ENCODE data around the gene CDADC1.
A peak's percentile ranks its signal among the peaks of the same experiment; 100 is the strongest.

Gene CDADC1

DNA sequence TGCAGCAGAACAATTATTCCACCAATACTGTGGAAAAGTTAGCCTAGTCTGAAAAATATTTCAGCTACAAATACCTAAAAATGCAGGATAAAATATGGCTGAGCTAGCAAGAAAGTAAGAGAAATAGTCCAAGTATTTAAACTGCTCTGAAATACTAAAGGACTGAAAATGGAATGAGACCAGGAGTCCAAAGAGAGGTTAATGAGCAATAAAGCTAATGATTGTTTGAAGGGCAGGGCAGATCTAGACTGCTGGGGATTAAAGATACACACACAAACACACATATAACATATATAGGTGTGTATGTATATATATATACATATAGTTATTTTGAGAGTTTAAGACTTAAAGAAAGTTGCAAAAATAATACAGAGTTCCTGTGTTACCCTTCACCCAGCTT is 2.6 kb upstream of the CDADC1 start:
- Histone ChIP-seq H3K27me3 (ENCODE audit: control insufficient read depth, insufficient read depth, low read length) (no peaks in the 10 kb centered on the region), H3K9ac (ENCODE audit: low read depth, low read length) (no peak overlapping the region), H3K4me1 (ENCODE audit: control insufficient read depth, insufficient read depth, low read length) (no peaks in the 10 kb centered on the region), H3K9me3 (ENCODE audit: control insufficient read depth, insufficient read depth, low read length) (no peaks in the 10 kb centered on the region), H3K4me3 (ENCODE audit: low read depth, low read length) (no peak overlapping the region), H3K36me3 (ENCODE audit: control insufficient read depth, insufficient read depth, low read length) (no peaks in the 10 kb centered on the region)

DNA sequence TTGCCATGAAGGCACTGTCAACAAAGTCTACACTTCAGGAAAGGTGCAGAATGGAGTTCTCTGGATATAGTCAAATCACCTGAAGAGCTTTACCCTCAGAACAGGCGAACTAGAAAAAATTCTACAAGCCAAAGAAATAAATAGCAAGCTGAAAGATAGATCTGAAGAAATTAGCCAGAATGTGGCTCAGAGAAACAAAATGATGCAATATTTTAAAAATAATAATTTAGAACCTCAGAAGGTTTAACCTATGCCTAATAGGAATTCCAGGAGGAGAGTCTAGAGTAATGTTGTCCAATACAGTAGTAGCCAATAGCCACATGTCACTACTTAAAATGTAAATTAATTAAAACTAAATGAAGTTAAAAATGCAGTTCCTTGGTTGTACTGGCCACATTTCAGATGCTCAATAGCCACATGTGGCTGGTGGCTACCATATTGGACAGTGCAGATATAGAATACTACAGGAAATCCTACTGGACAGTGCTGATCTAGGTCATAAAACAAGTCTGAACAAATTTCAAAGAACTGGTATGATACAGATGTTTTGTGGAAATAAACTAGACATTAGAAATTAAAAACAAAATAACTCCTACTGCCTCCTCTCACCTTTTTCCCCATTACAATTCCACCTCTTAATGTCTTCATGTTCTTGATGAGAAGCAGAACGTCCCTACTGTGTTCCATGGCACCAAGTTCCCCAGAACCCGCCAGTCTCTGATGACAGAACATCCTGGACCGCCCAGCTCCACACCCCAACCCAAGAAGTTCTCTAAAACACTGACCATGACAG is 679 bp upstream of the CDADC1 start:
- peak overlapping the region; percentile 70 for H3K9ac ChIP-seq (ENCODE audit: low read depth, low read length)

DNA sequence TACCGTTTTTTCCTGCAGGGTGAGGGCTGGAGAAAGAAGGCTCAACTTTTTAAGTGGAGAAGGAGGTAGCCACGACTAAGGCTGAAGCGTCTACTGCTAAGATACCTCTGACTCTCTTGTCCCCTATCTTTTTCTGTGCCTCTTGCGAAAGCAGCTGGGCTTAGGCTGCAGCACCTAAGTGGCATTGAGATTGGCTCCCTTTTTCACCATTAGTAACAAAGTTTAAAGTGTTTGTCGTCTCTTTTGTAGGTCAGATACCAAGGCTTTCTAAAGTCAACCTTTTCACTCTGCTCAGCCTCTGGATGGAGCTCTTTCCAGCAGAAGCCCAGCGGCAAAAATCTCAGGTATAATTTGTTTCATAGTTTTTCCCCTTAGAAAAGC is 887 bp downstream of the CDADC1 start:
- Histone ChIP-seq H3K36me3 (ENCODE audit: control insufficient read depth, insufficient read depth, low read length) (no peaks in the 10 kb centered on the region), H3K9me3 (ENCODE audit: control insufficient read depth, insufficient read depth, low read length) (no peaks in the 10 kb centered on the region), H3K4me3 (ENCODE audit: low read depth, low read length) (peak overlapping the region; percentile 99), H3K27me3 (ENCODE audit: control insufficient read depth, insufficient read depth, low read length) (no peaks in the 10 kb centered on the region), H3K4me1 (ENCODE audit: control insufficient read depth, insufficient read depth, low read length) (no peaks in the 10 kb centered on the region), H3K9ac (ENCODE audit: low read depth, low read length) (no peak overlapping the region)

More for the DNA sequence above, 679 bp upstream of the CDADC1 start:
- Histone ChIP-seq H3K4me3 (ENCODE audit: low read depth, low read length) (peak overlapping the region; percentile 99), H3K9me3 (ENCODE audit: control insufficient read depth, insufficient read depth, low read length) (no peaks in the 10 kb centered on the region), H3K27me3 (ENCODE audit: control insufficient read depth, insufficient read depth, low read length) (no peaks in the 10 kb centered on the region), H3K36me3 (ENCODE audit: control insufficient read depth, insufficient read depth, low read length) (no peaks in the 10 kb centered on the region), H3K4me1 (ENCODE audit: control insufficient read depth, insufficient read depth, low read length) (no peaks in the 10 kb centered on the region)

DNA sequence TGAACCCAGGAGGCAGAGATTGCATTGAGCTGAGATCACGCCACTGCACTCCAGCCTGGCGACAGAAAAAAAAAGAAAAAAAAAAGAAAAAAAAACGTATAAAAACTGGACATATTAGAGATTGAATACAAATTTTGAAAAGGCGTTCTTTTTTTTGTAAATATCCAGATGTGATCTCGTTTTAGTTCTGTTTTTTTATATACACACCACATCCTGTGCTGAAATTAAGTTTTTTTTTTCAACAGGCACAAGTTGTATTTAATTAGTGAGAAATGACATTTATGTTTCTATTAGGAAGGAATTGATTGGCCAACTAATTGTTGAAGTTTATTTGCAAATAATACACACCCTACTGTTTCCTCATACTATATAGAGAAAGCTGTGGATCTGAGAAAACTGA is 3.6 kb downstream of the CDADC1 start:
- no peak overlapping the region for H3K9ac ChIP-seq (ENCODE audit: low read depth, low read length)
- H3K4me1 ChIP-seq (ENCODE audit: control insufficient read depth, insufficient read depth, low read length): no peaks in the 10 kb centered on the region
- no peak overlapping the region for H3K4me3 ChIP-seq (ENCODE audit: low read depth, low read length)
- no peaks in the 10 kb centered on the region for H3K9me3 ChIP-seq (ENCODE audit: control insufficient read depth, insufficient read depth, low read length)
- peaks cover 3% of the 10 kb centered on the region for H3K36me3 ChIP-seq (ENCODE audit: control insufficient read depth, insufficient read depth, low read length)
- H3K27me3 ChIP-seq (ENCODE audit: control insufficient read depth, insufficient read depth, low read length): no peaks in the 10 kb centered on the region

DNA sequence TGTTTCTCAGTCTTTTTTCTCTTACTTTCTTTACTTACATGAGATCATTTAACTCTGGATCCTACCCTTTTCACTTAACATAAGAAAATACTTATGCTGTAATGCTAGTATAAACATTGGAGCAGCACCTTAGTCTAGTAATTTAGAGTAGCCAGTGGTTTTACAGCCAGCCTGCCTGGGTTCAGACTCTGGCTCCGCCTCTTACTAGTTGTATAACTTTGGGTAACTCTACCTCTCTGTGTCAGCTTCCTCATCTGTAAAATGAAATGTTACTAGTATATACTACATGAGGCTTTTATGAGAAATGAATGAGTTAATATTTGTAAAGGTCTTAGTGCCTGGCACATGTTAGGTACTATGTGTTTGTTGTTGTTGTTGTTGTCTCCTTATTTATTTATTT is 5.6 kb downstream of the CDADC1 start:
- Histone ChIP-seq H3K9me3 (ENCODE audit: control insufficient read depth, insufficient read depth, low read length) (no peaks in the 10 kb centered on the region), H3K36me3 (ENCODE audit: control insufficient read depth, insufficient read depth, low read length) (peaks cover 3% of the 10 kb centered on the region), H3K9ac (ENCODE audit: low read depth, low read length) (no peak overlapping the region), H3K4me1 (ENCODE audit: control insufficient read depth, insufficient read depth, low read length) (no peaks in the 10 kb centered on the region), H3K4me3 (ENCODE audit: low read depth, low read length) (no peak overlapping the region), H3K27me3 (ENCODE audit: control insufficient read depth, insufficient read depth, low read length) (no peaks in the 10 kb centered on the region)

DNA sequence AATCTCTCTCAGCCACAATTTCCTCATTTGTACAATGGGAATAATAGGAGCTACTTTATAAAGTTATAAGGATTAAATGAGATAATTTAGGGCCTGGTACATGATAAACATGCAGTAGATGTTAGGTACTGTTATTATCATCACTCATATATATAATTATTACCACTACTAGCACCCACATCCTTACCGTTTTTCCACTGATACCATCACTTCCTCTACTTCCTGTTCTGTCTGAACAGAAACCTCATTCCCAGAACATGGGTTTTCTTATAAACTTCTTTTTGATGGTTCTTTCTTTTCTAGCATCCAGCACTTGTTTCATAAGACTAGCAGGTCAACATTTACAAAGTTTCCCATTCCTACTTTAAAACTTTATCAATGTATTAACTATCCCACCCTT is 6.3 kb downstream of the CDADC1 start:
- Histone ChIP-seq H3K9ac (ENCODE audit: low read depth, low read length) (no peak overlapping the region), H3K27me3 (ENCODE audit: control insufficient read depth, insufficient read depth, low read length) (no peaks in the 10 kb centered on the region), H3K9me3 (ENCODE audit: control insufficient read depth, insufficient read depth, low read length) (no peaks in the 10 kb centered on the region), H3K4me3 (ENCODE audit: low read depth, low read length) (no peak overlapping the region), H3K4me1 (ENCODE audit: control insufficient read depth, insufficient read depth, low read length) (no peaks in the 10 kb centered on the region), H3K36me3 (ENCODE audit: control insufficient read depth, insufficient read depth, low read length) (peaks cover 3% of the 10 kb centered on the region)

DNA sequence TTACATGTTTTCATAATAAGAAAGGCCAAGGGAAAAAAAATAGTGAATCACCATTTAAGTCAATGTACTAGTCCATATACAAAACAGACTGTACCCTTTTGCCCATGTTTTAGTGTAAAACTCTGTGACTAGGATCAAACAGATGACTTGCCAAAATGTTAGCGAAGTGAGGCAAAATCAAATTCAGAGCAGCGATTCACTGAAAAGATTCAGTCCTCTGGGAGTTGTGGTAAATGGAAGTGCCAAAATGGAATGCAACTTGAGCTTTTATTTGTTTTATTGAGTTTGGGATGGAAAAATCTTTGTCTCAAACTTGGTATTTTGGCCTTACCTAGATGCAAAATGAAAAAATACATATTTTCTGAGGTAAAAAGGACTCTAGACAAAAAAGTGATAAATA is 9.1 kb downstream of the CDADC1 start:
- peaks cover 3% of the 10 kb centered on the region for H3K36me3 ChIP-seq (ENCODE audit: control insufficient read depth, insufficient read depth, low read length)
- H3K9ac ChIP-seq (ENCODE audit: low read depth, low read length): no peak overlapping the region
- H3K4me1 ChIP-seq (ENCODE audit: control insufficient read depth, insufficient read depth, low read length): no peaks in the 10 kb centered on the region
- no peak overlapping the region for H3K4me3 ChIP-seq (ENCODE audit: low read depth, low read length)
- H3K27me3 ChIP-seq (ENCODE audit: control insufficient read depth, insufficient read depth, low read length): no peaks in the 10 kb centered on the region
- H3K9me3 ChIP-seq (ENCODE audit: control insufficient read depth, insufficient read depth, low read length): no peaks in the 10 kb centered on the region

DNA sequence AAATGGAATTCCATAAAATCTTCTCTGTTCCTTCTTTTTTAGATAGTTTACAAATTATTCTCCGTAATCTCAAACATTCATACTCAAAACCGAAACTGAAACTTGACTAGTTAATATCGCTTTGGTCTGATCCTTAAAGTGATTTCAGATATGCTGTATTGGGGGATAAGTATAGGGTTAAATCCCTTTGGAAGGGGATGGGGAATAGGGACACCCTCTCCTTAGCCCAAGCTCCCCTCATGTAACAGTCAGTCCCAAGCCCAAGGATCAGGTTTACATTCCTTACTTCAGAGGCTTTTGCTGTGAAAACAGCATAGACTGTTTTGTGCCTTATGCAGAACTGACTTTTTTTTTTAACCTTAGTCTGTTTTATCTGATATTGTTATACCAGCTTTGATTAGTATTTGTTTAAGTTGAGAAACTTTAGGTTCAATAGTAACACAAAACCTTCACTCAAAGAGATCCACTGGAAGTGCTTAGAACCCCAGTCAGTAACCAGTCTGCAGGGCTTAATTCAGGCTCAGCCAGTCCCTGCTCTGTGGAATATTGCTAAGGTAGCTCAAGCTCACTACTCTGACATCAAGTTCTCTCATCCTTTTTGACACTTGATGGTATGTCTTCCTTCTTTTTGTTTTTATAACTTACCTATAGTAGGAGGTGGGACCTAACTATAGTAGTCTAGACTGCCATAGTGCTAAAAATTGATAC is 10.5 kb downstream of the CDADC1 start:
- Histone ChIP-seq H3K36me3 (ENCODE audit: control insufficient read depth, insufficient read depth, low read length) (peaks cover 3% of the 10 kb centered on the region), H3K9ac (ENCODE audit: low read depth, low read length) (no peak overlapping the region), H3K4me3 (ENCODE audit: low read depth, low read length) (no peak overlapping the region), H3K4me1 (ENCODE audit: control insufficient read depth, insufficient read depth, low read length) (peaks cover 2% of the 10 kb centered on the region), H3K9me3 (ENCODE audit: control insufficient read depth, insufficient read depth, low read length) (no peaks in the 10 kb centered on the region), H3K27me3 (ENCODE audit: control insufficient read depth, insufficient read depth, low read length) (no peaks in the 10 kb centered on the region)

DNA sequence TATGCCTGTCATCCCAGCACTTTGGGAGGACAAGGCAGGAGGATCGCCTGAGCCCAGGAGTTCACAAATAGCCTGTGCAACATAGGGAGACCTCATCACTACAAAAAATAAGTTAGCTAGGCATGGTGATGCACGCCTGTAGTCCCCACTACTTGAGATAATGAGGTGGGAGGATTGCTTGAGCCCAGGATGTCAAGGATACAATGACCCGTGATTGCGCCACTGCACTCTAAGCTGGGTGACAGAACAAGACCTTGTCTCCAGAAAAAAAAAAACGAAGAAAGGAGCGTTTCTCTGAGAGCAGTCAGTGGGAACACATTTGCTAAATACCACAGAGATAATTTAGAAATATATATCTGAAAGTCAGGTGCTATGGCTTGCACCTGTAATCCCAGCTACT is 11.9 kb downstream of the CDADC1 start:
- H3K4me3 ChIP-seq (ENCODE audit: low read depth, low read length): no peak overlapping the region
- H3K36me3 ChIP-seq (ENCODE audit: control insufficient read depth, insufficient read depth, low read length): peaks cover 3% of the 10 kb centered on the region

DNA sequence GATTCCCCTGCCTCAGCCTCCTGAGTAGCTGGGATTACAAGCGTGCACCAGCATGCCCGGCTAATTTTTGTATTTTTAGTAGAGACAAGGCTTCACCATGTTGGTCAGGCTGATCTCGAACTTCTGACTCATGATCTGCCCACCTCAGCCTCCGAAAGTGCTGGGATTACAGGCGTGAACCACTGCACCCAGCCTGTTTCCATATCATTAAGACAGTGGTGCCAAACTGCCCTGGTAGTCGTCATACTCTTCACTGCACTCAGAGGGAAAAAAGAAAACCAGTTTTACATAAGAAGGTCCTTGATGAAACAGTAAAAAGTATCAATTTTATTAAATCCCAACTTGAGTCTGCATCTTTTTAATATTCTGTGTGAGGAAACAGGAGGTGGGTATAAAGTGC is 14.9 kb downstream of the CDADC1 start:
- Histone ChIP-seq H3K36me3 (ENCODE audit: control insufficient read depth, insufficient read depth, low read length) (no peaks in the 10 kb centered on the region), H3K4me1 (ENCODE audit: control insufficient read depth, insufficient read depth, low read length) (peaks cover 5% of the 10 kb centered on the region), H3K9ac (ENCODE audit: low read depth, low read length) (no peak overlapping the region), H3K4me3 (ENCODE audit: low read depth, low read length) (no peak overlapping the region), H3K27me3 (ENCODE audit: control insufficient read depth, insufficient read depth, low read length) (no peaks in the 10 kb centered on the region), H3K9me3 (ENCODE audit: control insufficient read depth, insufficient read depth, low read length) (no peaks in the 10 kb centered on the region)

More for the DNA sequence above, 11.9 kb downstream of the CDADC1 start:
- H3K27me3 ChIP-seq (ENCODE audit: control insufficient read depth, insufficient read depth, low read length): no peaks in the 10 kb centered on the region
- H3K9ac ChIP-seq (ENCODE audit: low read depth, low read length): no peak overlapping the region
- peaks cover 5% of the 10 kb centered on the region for H3K4me1 ChIP-seq (ENCODE audit: control insufficient read depth, insufficient read depth, low read length)
- H3K9me3 ChIP-seq (ENCODE audit: control insufficient read depth, insufficient read depth, low read length): no peaks in the 10 kb centered on the region

DNA sequence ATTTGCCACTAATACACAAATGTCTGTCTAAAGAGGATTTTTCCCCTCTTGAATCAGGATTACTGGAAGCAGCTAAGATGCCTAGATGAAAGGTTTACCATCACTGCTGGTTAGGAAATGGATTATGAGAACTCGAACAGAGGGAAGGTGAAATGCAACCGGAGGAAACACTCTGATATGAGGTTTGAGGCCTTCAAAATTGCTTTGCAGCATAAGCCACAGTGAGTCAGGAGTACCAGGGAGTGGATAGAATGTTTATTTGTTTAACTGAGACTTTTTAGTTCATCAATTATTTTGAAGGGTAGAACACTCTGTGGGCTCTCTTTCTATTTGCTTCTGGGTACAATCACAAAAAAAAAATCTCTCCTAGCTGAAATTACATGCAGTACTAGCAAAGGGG is 18.1 kb downstream of the CDADC1 start:
- H3K9ac ChIP-seq (ENCODE audit: low read depth, low read length): no peak overlapping the region
- no peaks in the 10 kb centered on the region for H3K36me3 ChIP-seq (ENCODE audit: control insufficient read depth, insufficient read depth, low read length)
- H3K4me1 ChIP-seq (ENCODE audit: control insufficient read depth, insufficient read depth, low read length): peaks cover 5% of the 10 kb centered on the region
- no peaks in the 10 kb centered on the region for H3K27me3 ChIP-seq (ENCODE audit: control insufficient read depth, insufficient read depth, low read length)
- no peak overlapping the region for H3K4me3 ChIP-seq (ENCODE audit: low read depth, low read length)
- no peaks in the 10 kb centered on the region for H3K9me3 ChIP-seq (ENCODE audit: control insufficient read depth, insufficient read depth, low read length)

DNA sequence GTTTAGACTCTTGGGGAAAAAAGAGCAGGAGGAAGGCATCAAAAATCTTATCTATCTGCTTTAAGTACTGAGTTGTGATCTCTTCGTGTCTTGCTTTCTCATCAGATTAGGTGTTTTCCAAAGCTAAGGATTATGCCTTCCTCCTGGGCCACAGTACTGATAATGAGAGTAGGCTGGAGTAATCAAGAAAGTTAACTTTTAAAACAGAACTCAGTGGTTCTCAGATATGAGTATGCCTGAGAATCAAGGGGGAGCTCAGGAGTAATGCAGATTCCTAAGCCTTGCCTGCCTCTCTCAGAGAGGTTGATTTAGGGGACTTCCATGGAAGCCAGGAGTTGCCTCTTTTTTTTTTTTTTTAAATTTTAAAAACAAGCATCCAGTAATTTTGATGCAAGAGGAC is 23.5 kb downstream of the CDADC1 start:
- H3K9ac ChIP-seq (ENCODE audit: low read depth, low read length): no peak overlapping the region
- H3K4me3 ChIP-seq (ENCODE audit: low read depth, low read length): no peak overlapping the region
- H3K4me1 ChIP-seq (ENCODE audit: control insufficient read depth, insufficient read depth, low read length): peaks cover 3% of the 10 kb centered on the region
- no peaks in the 10 kb centered on the region for H3K9me3 ChIP-seq (ENCODE audit: control insufficient read depth, insufficient read depth, low read length)
- no peaks in the 10 kb centered on the region for H3K27me3 ChIP-seq (ENCODE audit: control insufficient read depth, insufficient read depth, low read length)
- H3K36me3 ChIP-seq (ENCODE audit: control insufficient read depth, insufficient read depth, low read length): no peaks in the 10 kb centered on the region

All from iPS-15b (cell line).